NCI-H2081 treated with DMSO at 0.1 percent for 48 hours (cell line): ENCODE measurements around the gene TRIM48.
"Not testable (repeated sequence)": the region's sequence is repeated elsewhere in the genome, so short reads cannot be mapped to it uniquely, and the experiment has no call there.

Experiments
- DNase-seq: peaks from one replicate; lab custom pipeline; 2025; lab: John Stamatoyannopoulos, UW

Gene TRIM48

GRCh38 chr11:55261855-55262254 is at the start of gene TRIM48:
TRIM48 (plus strand) TSS chr11:55262155; CDS start chr11:55262268, 113 bp downstream.
- DNase-seq, result not testable (repeated sequence)

- DNase-seq, result not testable (repeated sequence)
These were observed 23.6 kb upstream of the TRIM48 start for GRCh38 chr11:55238316-55238715.

- no peak for DNase-seq
These were observed 1.1 kb downstream of the TRIM48 start for GRCh38 chr11:55263081-55263480.
